K562 (cell line): Measurements from ENCODE around the gene IRGQ. TPM values are rescaled to one million over a fixed set of nuclear protein-coding genes. Genes with fewer than 3 reads are reported as not detected.

Source experiments
- CHD1 ChIP-seq: fragments of 200-600 bp; sonication (generic); IDR thresholded peaks from one replicate; pipeline ENCODE4 v1.6.1; 2012; ENCODE audit warnings: mild to moderate bottlenecking, moderate library complexity, low read length, inconsistent platforms
- CREM ChIP-seq: IDR thresholded peaks from 2 replicates; pipeline ENCODE4 v1.6.1; 2014; ENCODE audit warnings: antibody characterized with exemption, low read depth
- ERF ChIP-seq: fragments of 450-650 bp; formaldehyde crosslinking; IDR thresholded peaks from 2 replicates; pipeline ENCODE4 v1.4.0; 2020; ENCODE audit warnings: mild to moderate bottlenecking, mixed read lengths
- HDAC8 ChIP-seq: fragments of 450-650 bp; IDR thresholded peaks from 2 replicates; pipeline ENCODE4 v1.6.1; 2016; ENCODE audit warnings: mild to moderate bottlenecking, missing genetic modification characterization, moderate library complexity, missing compliant biosample characterization
- NCOR1 ChIP-seq: fragments of 450-650 bp; IDR thresholded peaks from 2 replicates; pipeline ENCODE4 v1.6.1; 2016; ENCODE audit warnings: mild to moderate bottlenecking, moderate library complexity
- NFIX ChIP-seq: fragments of 250-450 bp; sonication (Bioruptor Pico); IDR thresholded peaks from 2 replicates; pipeline ENCODE4 v1.4.0; 2020; ENCODE audit warnings: low read depth, mild to moderate bottlenecking, moderate library complexity
- NR1H2 ChIP-seq: sonication (generic); formaldehyde crosslinking; IDR thresholded peaks from 2 replicates; pipeline ENCODE4 v1.4.0; 2020; ENCODE audit warnings: mild to moderate bottlenecking, missing genetic modification reagents
- NR4A1 ChIP-seq, 2 experiments: fragments of 250-450 bp in 1 of 2; fragments of 450-650 bp in 1 of 2; sonication (Bioruptor Pico) in 1 of 2; IDR thresholded peaks; 2 replicates each; pipeline versions ENCODE4 v1.4.0 to v1.6.1; 2016 to 2020; ENCODE audit warnings: mild to moderate bottlenecking in 2 of 2, missing compliant biosample characterization in 1 of 2, missing genetic modification characterization in 1 of 2, moderate library complexity in 1 of 2
- PHF8 ChIP-seq: fragments of 200-600 bp; sonication (generic); IDR thresholded peaks from 2 replicates; pipeline ENCODE4 v1.6.1; 2012; ENCODE audit warnings: mixed run types, mild to moderate bottlenecking, inconsistent platforms, low read length, moderate library complexity, borderline replicate concordance
- SMAD3 ChIP-seq: fragments of 450-650 bp; formaldehyde crosslinking; conservative IDR thresholded peaks from 2 replicates; pipeline ENCODE4 v1.4.0; 2020; ENCODE audit warnings: mild to moderate bottlenecking
- SRF ChIP-seq, 2 experiments: fragments of 250-450, 450-650 bp in 1 of 2; sonication (Bioruptor Pico) in 1 of 2; sonication (generic) in 1 of 2; formaldehyde crosslinking; IDR thresholded peaks; 2 replicates each; pipeline versions ENCODE4 v1.5.0 to v1.5.1; 2020 to 2022; ENCODE audit warnings: mild to moderate bottlenecking in 1 of 2, missing genetic modification reagents in 1 of 2
- ZNF766 ChIP-seq: fragments of 200-800 bp; sonication (Bioruptor generic); conservative IDR thresholded peaks from 2 replicates; pipeline ENCODE4 v1.6.1; 2016; ENCODE audit warnings: missing genetic modification characterization, missing compliant biosample characterization
- polyA plus RNA-seq, 8 experiments: library from polyadenylated mRNA; depleted of rRNA in 4 of 8; stranded (reverse) in 5 of 8; unstranded in 3 of 8; fragments of >200 nt; fragmentation: Nextera tagmentation in 2 of 8; fragmentation: Illumina TruSeq in 1 of 8; extraction: Ambion mirVana in 2 of 8; extraction: Trizol in 1 of 8; gene quantifications; 2 replicates each; pipeline versions ENCODE4 v1.2.1 to v1.2.3, GENCODE V29; 2011 to 2014; ENCODE audit warnings: inconsistent platforms in 1 of 8, missing spikeins in 1 of 8
- total RNA-seq, 7 experiments: library from RNA; depleted of rRNA in 6 of 7; stranded (reverse); fragments of >200 nt in 6 of 7; fragmentation: Illumina TruSeq in 2 of 7; extraction: Trizol in 2 of 7; gene quantifications; 2 replicates each; pipeline versions ENCODE4 v1.2.1 to v1.2.3, GENCODE V29; 2011 to 2021; ENCODE audit warnings: low replicate concordance in 1 of 7
- TF ChIP-seq, protein P1 (sequence below): sonication (generic); formaldehyde crosslinking; IDR thresholded peaks from 2 replicates; pipeline ENCODE4 v1.8.1; 2023; ENCODE audit warnings: mild to moderate bottlenecking, missing genetic modification reagents
- TF ChIP-seq, protein P2 (sequence below): sonication (generic); formaldehyde crosslinking; IDR thresholded peaks from 2 replicates; pipeline ENCODE4 v1.8.1; 2023; ENCODE audit warnings: mild to moderate bottlenecking, missing genetic modification reagents, moderate library complexity
- TF ChIP-seq, protein P3 (sequence below): sonication (generic); formaldehyde crosslinking; IDR thresholded peaks from 2 replicates; pipeline ENCODE4 v1.8.0; 2022; ENCODE audit warnings: mild to moderate bottlenecking, low read depth, missing genetic modification reagents
- TF ChIP-seq, protein P4 (sequence below), 2 experiments: IDR thresholded peaks; 2 replicates each; pipeline ENCODE4 v1.6.1; 2011; ENCODE audit warnings: borderline replicate concordance in 1 of 2, control low read depth in 1 of 2, low read depth in 1 of 2, low read length in 1 of 2, mild to moderate bottlenecking in 1 of 2, mixed read lengths in 1 of 2, moderate library complexity in 1 of 2; ENCODE audit not compliant: insufficient read depth in 1 of 2, insufficient read length in 1 of 2, poor library complexity in 1 of 2, severe bottlenecking in 1 of 2; ENCODE audit errors: extremely low read depth in 1 of 2

The IRGQ gene
- total and polyA plus RNA-seq, 9 of the 15 experiments (the other 6 are each of a cell fraction or from before 2014, with no cell fraction given): 3.5 to 19.2 (median 7.9) TPM

DNA sequence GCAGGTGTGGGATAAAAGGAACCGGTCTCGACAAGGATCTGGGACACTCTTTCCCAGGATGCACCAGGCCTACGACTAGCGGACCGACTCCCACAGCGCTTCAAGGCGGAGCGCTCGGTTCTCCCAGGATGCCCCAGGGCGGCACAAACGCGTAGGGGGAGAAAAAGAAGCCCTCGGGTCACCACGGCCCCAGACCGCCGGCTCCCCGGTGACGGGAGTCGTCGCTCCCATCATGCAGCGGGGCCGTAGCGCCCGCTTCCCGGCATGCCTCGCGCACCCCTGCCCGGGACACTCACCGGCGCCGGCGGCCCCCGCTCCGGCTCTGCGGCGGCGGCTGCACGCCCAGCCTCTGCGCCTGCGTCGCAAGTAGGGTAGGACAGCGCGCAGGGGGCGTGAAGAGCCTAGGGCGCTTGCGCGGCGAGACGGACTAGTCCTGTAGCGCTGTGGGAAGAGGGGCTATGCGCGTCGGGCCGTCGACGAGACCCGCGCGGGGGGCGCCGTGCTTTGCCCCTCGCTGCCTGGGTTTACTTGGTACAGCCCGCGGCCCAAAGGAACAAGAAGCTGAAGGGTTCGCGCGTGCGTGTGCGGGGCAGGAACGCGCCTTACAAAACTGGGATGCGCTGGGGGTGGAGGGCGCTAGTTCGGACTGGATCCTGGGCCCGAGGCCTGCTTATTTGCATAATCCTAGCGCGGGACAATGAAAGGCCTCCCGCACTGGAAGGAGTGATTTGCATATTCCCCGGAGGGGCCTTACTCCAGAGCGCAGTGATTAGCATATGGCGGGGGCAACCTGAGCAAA is 23.5 kb upstream of the IRGQ start, which contains the start of gene ZNF428 (continued):
- TF ChIP-seq, protein P1, sequence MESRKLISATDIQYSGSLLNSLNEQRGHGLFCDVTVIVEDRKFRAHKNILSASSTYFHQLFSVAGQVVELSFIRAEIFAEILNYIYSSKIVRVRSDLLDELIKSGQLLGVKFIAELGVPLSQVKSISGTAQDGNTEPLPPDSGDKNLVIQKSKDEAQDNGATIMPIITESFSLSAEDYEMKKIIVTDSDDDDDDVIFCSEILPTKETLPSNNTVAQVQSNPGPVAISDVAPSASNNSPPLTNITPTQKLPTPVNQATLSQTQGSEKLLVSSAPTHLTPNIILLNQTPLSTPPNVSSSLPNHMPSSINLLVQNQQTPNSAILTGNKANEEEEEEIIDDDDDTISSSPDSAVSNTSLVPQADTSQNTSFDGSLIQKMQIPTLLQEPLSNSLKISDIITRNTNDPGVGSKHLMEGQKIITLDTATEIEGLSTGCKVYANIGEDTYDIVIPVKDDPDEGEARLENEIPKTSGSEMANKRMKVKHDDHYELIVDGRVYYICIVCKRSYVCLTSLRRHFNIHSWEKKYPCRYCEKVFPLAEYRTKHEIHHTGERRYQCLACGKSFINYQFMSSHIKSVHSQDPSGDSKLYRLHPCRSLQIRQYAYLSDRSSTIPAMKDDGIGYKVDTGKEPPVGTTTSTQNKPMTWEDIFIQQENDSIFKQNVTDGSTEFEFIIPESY (CRISPR knock-in tag): peak; percentile 44; the same call in 1 of the 2 replicates
- peak; percentile 57 for TF ChIP-seq CREM
- TF ChIP-seq, protein P2, sequence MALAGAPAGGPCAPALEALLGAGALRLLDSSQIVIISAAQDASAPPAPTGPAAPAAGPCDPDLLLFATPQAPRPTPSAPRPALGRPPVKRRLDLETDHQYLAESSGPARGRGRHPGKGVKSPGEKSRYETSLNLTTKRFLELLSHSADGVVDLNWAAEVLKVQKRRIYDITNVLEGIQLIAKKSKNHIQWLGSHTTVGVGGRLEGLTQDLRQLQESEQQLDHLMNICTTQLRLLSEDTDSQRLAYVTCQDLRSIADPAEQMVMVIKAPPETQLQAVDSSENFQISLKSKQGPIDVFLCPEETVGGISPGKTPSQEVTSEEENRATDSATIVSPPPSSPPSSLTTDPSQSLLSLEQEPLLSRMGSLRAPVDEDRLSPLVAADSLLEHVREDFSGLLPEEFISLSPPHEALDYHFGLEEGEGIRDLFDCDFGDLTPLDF (CRISPR knock-in tag): peak; percentile 80; the same call in 1 of the 2 replicates
- TF ChIP-seq, protein P3, sequence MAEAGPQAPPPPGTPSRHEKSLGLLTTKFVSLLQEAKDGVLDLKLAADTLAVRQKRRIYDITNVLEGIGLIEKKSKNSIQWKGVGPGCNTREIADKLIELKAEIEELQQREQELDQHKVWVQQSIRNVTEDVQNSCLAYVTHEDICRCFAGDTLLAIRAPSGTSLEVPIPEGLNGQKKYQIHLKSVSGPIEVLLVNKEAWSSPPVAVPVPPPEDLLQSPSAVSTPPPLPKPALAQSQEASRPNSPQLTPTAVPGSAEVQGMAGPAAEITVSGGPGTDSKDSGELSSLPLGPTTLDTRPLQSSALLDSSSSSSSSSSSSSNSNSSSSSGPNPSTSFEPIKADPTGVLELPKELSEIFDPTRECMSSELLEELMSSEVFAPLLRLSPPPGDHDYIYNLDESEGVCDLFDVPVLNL (CRISPR knock-in tag): 0 out of 2 replicates have a peak, but pooled peaks have one; percentile 7
- TF ChIP-seq SRF (CRISPR knock-in tag; IDR thresholded peaks at IDR 0.05): 0 out of 4 replicates have a peak, but pooled peaks of 1 of the 2 experiments have one; percentile 23
- no peak for TF ChIP-seq NR1H2 (CRISPR knock-in tag)
- no peak for TF ChIP-seq NR4A1 (CRISPR knock-in tag; IDR thresholded peaks at IDR 0.05)
- peak; percentile 38; the same call in 1 of the 2 replicates for TF ChIP-seq NR4A1 (tag; IDR thresholded peaks at IDR 0.05)
- TF ChIP-seq HDAC8: 0 out of 2 replicates have a peak, but pooled peaks have one; percentile 39
- TF ChIP-seq ZNF766 (CRISPR knock-in tag): 0 out of 2 replicates have a peak, but pooled peaks have one; percentile 74
- TF ChIP-seq CHD1: peak; percentile 63
- peak; percentile 70; the same call in 1 of the 2 replicates for TF ChIP-seq ERF (CRISPR knock-in tag)
- TF ChIP-seq, protein P4, sequence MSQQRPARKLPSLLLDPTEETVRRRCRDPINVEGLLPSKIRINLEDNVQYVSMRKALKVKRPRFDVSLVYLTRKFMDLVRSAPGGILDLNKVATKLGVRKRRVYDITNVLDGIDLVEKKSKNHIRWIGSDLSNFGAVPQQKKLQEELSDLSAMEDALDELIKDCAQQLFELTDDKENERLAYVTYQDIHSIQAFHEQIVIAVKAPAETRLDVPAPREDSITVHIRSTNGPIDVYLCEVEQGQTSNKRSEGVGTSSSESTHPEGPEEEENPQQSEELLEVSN (IDR thresholded peaks at IDR 0.05; ENCODE audit: borderline replicate concordance in 1 of 2, extremely low read depth in 1 of 2, insufficient read depth in 1 of 2, insufficient read length in 1 of 2, low read depth in 1 of 2, low read length in 1 of 2, poor library complexity in 1 of 2, severe bottlenecking in 1 of 2): peak in 1 of 2 experiments; percentile 55
- TF ChIP-seq PHF8: peak; percentile 96
- TF ChIP-seq SMAD3 (CRISPR knock-in tag): peak; percentile 63; the same call in 1 of the 2 replicates
- 0 out of 2 replicates have a peak, but pooled peaks have one; percentile 10 for TF ChIP-seq NCOR1
- TF ChIP-seq NFIX (CRISPR knock-in tag): 0 out of 2 replicates have a peak, but pooled peaks have one; percentile 4
